ENCODE measurements around the gene ARAP1. TPM values are rescaled to one million over a fixed set of nuclear protein-coding genes. Genes with fewer than 3 reads are reported as not detected.

ARAP1 gene
- total and polyA plus RNA-seq, 2 of the 8 experiments (the other 6 are each of a cell fraction or from before 2014, with no cell fraction given) = 25.7 to 61.6 TPM

DNA sequence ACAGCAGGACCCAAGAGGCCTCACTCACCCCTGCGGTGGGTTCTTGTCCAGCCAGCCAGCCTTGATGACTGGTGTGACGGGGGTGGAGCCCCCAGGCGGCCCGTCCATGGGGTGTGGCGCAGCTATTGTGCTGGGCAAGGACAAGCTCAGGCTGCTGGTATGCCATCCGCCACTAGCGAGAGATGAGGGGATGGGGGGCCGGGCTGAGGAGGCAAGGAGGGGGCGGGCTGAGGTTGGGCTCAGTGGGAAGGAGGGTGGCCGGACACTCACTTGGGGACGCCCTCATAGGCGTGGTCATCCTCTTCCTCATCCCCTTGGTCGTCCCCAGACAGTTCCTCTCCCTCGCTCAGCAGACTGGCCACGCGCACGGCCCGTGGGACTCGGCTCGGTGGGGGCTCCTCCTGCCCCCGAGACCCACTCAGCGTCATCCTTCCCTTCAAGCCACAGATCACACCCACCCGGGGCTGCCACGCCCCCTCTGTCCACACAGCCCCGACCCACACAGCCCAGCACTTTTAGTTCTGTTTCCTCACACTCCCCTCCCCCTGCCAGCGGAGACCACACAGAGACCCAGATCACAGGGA, 39.9 kb downstream of the ARAP1 start (continued):
- no peak for TF ChIP-seq CHD7 (IDR thresholded peaks at IDR 0.05; ENCODE audit: insufficient replicate concordance, low read length)
- no peak for TF ChIP-seq EGR1 (IDR thresholded peaks at IDR 0.05; ENCODE audit: borderline replicate concordance, low read depth, low read length)
- no peak for TF ChIP-seq TEAD4 (IDR thresholded peaks at IDR 0.05; ENCODE audit: low read depth, low read length)
- TF ChIP-seq, protein P1, sequence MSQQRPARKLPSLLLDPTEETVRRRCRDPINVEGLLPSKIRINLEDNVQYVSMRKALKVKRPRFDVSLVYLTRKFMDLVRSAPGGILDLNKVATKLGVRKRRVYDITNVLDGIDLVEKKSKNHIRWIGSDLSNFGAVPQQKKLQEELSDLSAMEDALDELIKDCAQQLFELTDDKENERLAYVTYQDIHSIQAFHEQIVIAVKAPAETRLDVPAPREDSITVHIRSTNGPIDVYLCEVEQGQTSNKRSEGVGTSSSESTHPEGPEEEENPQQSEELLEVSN (IDR thresholded peaks at IDR 0.05) = no peak
- TF ChIP-seq RFX5 (IDR thresholded peaks at IDR 0.05; ENCODE audit: borderline replicate concordance, low read depth, low read length) = no peak
- TF ChIP-seq POLR2A (IDR thresholded peaks at IDR 0.05; ENCODE audit: control extremely low read depth in 1 of 2, low read depth in 2 of 2, low read length in 2 of 2) = no peak
- no peak for TF ChIP-seq CHD1 (IDR thresholded peaks at IDR 0.05; ENCODE audit: low read depth, low read length)
- no peak for TF ChIP-seq ATF2 (IDR thresholded peaks at IDR 0.05; ENCODE audit: low read length)
- no peak for TF ChIP-seq PHF8 (conservative IDR thresholded peaks at IDR 0.05; ENCODE audit: low read depth, low read length)

All from H1 (cell line).